Stimulated activated CD8-positive, alpha-beta memory T cell treated with anti-CD3 and anti-CD28 coated beads, Interleukin-12 subunit alpha, Interleukin-12 subunit beta, amount 100 ng/mL, for 1 hour (primary cell): Measurements from ENCODE around the gene GLI3.
"Not testable (repeated sequence)": the region's sequence is repeated elsewhere in the genome, so short reads cannot be mapped to it uniquely, and the experiment has no call there.

ENCODE experiments used
- DNase-seq: peaks from one replicate; pipeline ENCODE4 v3.0.0-alpha.2; 2020; ENCODE audit warnings: low read depth

GLI3 gene

GRCh38 chr7:42212541-42213090 is 24.4 kb downstream of the GLI3 start:
- DNase-seq: no peak

GRCh38 chr7:42211938-42212337 is 25.1 kb downstream of the GLI3 start:
- DNase-seq: no peak

- no peak for DNase-seq
Measured at GRCh38 chr7:42210779-42211178, 26.2 kb downstream of the GLI3 start.

GRCh38 chr7:42210333-42210732 is 26.7 kb downstream of the GLI3 start:
- DNase-seq: no peak

GRCh38 chr7:42209085-42209484 is 27.9 kb downstream of the GLI3 start:
- DNase-seq: not testable (repeated sequence)

- DNase-seq: no peak
Measured at GRCh38 chr7:42208572-42208971, 28.4 kb downstream of the GLI3 start.

GRCh38 chr7:42207420-42207819 is 29.6 kb downstream of the GLI3 start:
- DNase-seq: no peak

GRCh38 chr7:42203336-42203735 is 33.7 kb downstream of the GLI3 start:
- no peak for DNase-seq

- no peak for DNase-seq
Measured at GRCh38 chr7:42202601-42203000, 34.4 kb downstream of the GLI3 start.

GRCh38 chr7:42198974-42199668 is 37.9 kb downstream of the GLI3 start:
- no peak for DNase-seq

- no peak for DNase-seq
Measured at GRCh38 chr7:42198296-42198695, 38.7 kb downstream of the GLI3 start.

GRCh38 chr7:42197451-42197850 is 39.6 kb downstream of the GLI3 start:
- DNase-seq: no peak

GRCh38 chr7:42194238-42194637 is 42.8 kb downstream of the GLI3 start:
- DNase-seq: no peak

GRCh38 chr7:42193471-42194129 is 43.4 kb downstream of the GLI3 start:
- no peak for DNase-seq

GRCh38 chr7:42192851-42193461 is 44.1 kb downstream of the GLI3 start:
- no peak for DNase-seq

GRCh38 chr7:42192066-42192465 is 44.9 kb downstream of the GLI3 start:
- no peak for DNase-seq

GRCh38 chr7:42189535-42189934 is 47.5 kb downstream of the GLI3 start:
- DNase-seq: no peak

- no peak for DNase-seq
Measured at GRCh38 chr7:42186151-42186550, 50.9 kb downstream of the GLI3 start.

- DNase-seq: no peak
Measured at GRCh38 chr7:42185726-42186125, 51.3 kb downstream of the GLI3 start.

- no peak for DNase-seq
Measured at GRCh38 chr7:42183547-42183946, 53.5 kb downstream of the GLI3 start.

- DNase-seq: no peak
Measured at GRCh38 chr7:42181566-42181965, 55.4 kb downstream of the GLI3 start.

- no peak for DNase-seq
Measured at GRCh38 chr7:42180806-42181205, 56.2 kb downstream of the GLI3 start.

- DNase-seq: no peak
Measured at GRCh38 chr7:42176724-42177101, 60.3 kb downstream of the GLI3 start.
